ENCODE data around the gene TMEM151B. TPM values are rescaled to one million over a fixed set of nuclear protein-coding genes. Genes with fewer than 3 reads are reported as not detected.

Gene TMEM151B
- total and polyA plus RNA-seq, 10 of the 15 experiments (the other 5 are each of a cell fraction or from before 2014, with no cell fraction given) = 0.01 to 0.19 (median 0.05) TPM; not detected in 6

- TF ChIP-seq CREM (IDR thresholded peaks at IDR 0.05; ENCODE audit: low read depth) (peak; percentile 63; the same call in 1 of the 2 replicates), CUX1 (IDR thresholded peaks at IDR 0.05; ENCODE audit: insufficient replicate concordance, low read depth, low read length) (no peak), FOXK2 (IDR thresholded peaks at IDR 0.05) (no peak), WRNIP1 (IDR thresholded peaks at IDR 0.05; ENCODE audit: borderline replicate concordance, low read depth, low read length) (no peak), POLR2A (IDR thresholded peaks at IDR 0.05; ENCODE audit: low read depth, low read length) (no peak; the same call in none of the 2 replicates), MXI1 (IDR thresholded peaks at IDR 0.05; ENCODE audit: low read depth, low read length) (no peak), CBX3 (IDR thresholded peaks at IDR 0.05; ENCODE audit: borderline replicate concordance, low read depth) (no peak), ZBTB33 (IDR thresholded peaks at IDR 0.05) (no peak), SMAD5 (IDR thresholded peaks at IDR 0.05; ENCODE audit: low read depth) (0 out of 2 replicates have a peak, but pooled peaks have one; percentile 10), CTCF (IDR thresholded peaks at IDR 0.05 in 2 of 3, conservative IDR thresholded peaks at IDR 0.05 in 1 of 3; ENCODE audit: control insufficient read depth in 2 of 3, extremely low read depth in 1 of 3, insufficient read depth in 1 of 3, low read depth in 3 of 3, low read length in 3 of 3) (peak; percentile 24 to 60 (median 49); a peak in 5 of 6 replicates), CHD2 (IDR thresholded peaks at IDR 0.05; ENCODE audit: borderline replicate concordance, low read depth, low read length) (peak; percentile 92), NR2C1 (IDR thresholded peaks at IDR 0.05) (peak; percentile 17; the same call in 1 of the 2 replicates), SMARCA5 (IDR thresholded peaks at IDR 0.05) (0 out of 2 replicates have a peak, but pooled peaks have one; percentile 22), BCL3 (IDR thresholded peaks at IDR 0.05; ENCODE audit: borderline replicate concordance, insufficient read depth, low read depth, low read length, poor library complexity, severe bottlenecking) (peak; percentile 23), PAX8 (IDR thresholded peaks at IDR 0.05) (no peak), PAX5 (IDR thresholded peaks at IDR 0.05; ENCODE audit: borderline replicate concordance, low read depth, low read length) (no peak), SPI1 (IDR thresholded peaks at IDR 0.05; ENCODE audit: borderline replicate concordance, insufficient read depth, low read depth, low read length) (no peak), TCF7 (IDR thresholded peaks at IDR 0.05; ENCODE audit: borderline replicate concordance) (no peak), TCF12 (IDR thresholded peaks at IDR 0.05; ENCODE audit: low read depth, low read length) (peak; percentile 74; the same call in 1 of the 2 replicates), NFYA (IDR thresholded peaks at IDR 0.05; ENCODE audit: borderline replicate concordance, low read depth, low read length) (no peak)
Measured at GRCh38 chr6:44245912-44246662, 24.2 kb upstream of the TMEM151B start (continued).

Data from GM12878 (cell line).